ENCODE measurements around the gene CACNB1.
A peak's percentile ranks its signal among the peaks of the same experiment; 100 is the strongest.

CACNB1 gene

GRCh38 chr17:39165841-39166349, 31.6 kb downstream of the CACNB1 start, which contains the start of gene ARL5C:
TSS of gene ARL5C (minus strand) at chr17:39166161. CDS start at chr17:39165760, 401 bp downstream.
- TF ChIP-seq TSHZ2 (CRISPR knock-in tag; IDR thresholded peaks at IDR 0.05) = no peak
- no peak for TF ChIP-seq PPARA (CRISPR knock-in tag; IDR thresholded peaks at IDR 0.05; ENCODE audit: borderline replicate concordance)
- TF ChIP-seq TCF4 (CRISPR knock-in tag; IDR thresholded peaks at IDR 0.05; ENCODE audit: borderline replicate concordance) = no peak
- TF ChIP-seq ISL1 (CRISPR knock-in tag; IDR thresholded peaks at IDR 0.05) = no peak
- no peak for TF ChIP-seq PATZ1 (CRISPR knock-in tag; IDR thresholded peaks at IDR 0.05; ENCODE audit: borderline replicate concordance)
- TF ChIP-seq TOX (CRISPR knock-in tag; IDR thresholded peaks at IDR 0.05; ENCODE audit: borderline replicate concordance) = no peak
- no peak for TF ChIP-seq CREB5 (CRISPR knock-in tag; IDR thresholded peaks at IDR 0.05; ENCODE audit: low read depth)
- TF ChIP-seq SNAI2 (CRISPR knock-in tag; IDR thresholded peaks at IDR 0.05) = no peak
- TF ChIP-seq ESRRG (CRISPR knock-in tag; IDR thresholded peaks at IDR 0.05) = no peak
- no peak for TF ChIP-seq ARNTL (CRISPR knock-in tag; IDR thresholded peaks at IDR 0.05; ENCODE audit: borderline replicate concordance, low read depth)
- no peak for TF ChIP-seq OSR1 (CRISPR knock-in tag; IDR thresholded peaks at IDR 0.05)
- ATAC-seq = no peak

- TF ChIP-seq ZNF8 (CRISPR knock-in tag; IDR thresholded peaks at IDR 0.05) (no peak), TSHZ2 (CRISPR knock-in tag; IDR thresholded peaks at IDR 0.05) (no peak)
- ATAC-seq = no peak; the same call in 1 of the 3 replicates
Observed at GRCh38 chr17:39165178-39165840, 32.2 kb downstream of the CACNB1 start.

- peak; percentile 98 for ATAC-seq
- no peak for TF ChIP-seq OSR1 (CRISPR knock-in tag; IDR thresholded peaks at IDR 0.05)
Observed at GRCh38 chr17:39164675-39165143, 32.8 kb downstream of the CACNB1 start.

GRCh38 chr17:39161962-39162361, 35.5 kb downstream of the CACNB1 start:
- no peak for ATAC-seq
- TF ChIP-seq POU6F1 (CRISPR knock-in tag; IDR thresholded peaks at IDR 0.05; ENCODE audit: borderline replicate concordance, low read depth) (no peak), ZNF8 (CRISPR knock-in tag; IDR thresholded peaks at IDR 0.05) (no peak), PPARA (CRISPR knock-in tag; IDR thresholded peaks at IDR 0.05; ENCODE audit: borderline replicate concordance) (no peak), ISL1 (CRISPR knock-in tag; IDR thresholded peaks at IDR 0.05) (no peak), ZFP30 (CRISPR knock-in tag; IDR thresholded peaks at IDR 0.05) (no peak), CSDC2 (CRISPR knock-in tag; IDR thresholded peaks at IDR 0.05) (no peak), CREB5 (CRISPR knock-in tag; IDR thresholded peaks at IDR 0.05; ENCODE audit: low read depth) (no peak)

Measured in SK-N-SH treated with all-trans-retinoic acid at 6 μM for 48 hours (cell line).